Effector memory CD8-positive, alpha-beta T cell (primary cell): ENCODE data around the gene CLEC1A.

Source experiments
- ATAC-seq: fragments of 150-1000 bp; cut with Tn5 transposase; replicated peaks from 2 replicates; pipeline ENCODE4 v1.10.0; 2021; ENCODE audit warnings: mild to moderate bottlenecking, moderate library complexity
- DNase-seq, 3 experiments: peaks; one replicate each; pipeline ENCODE4 v3.0.0; 2021
- H3K27ac Mint-ChIP-seq, 2 donors: one replicate each; pipeline ENCODE4 v1.8.0; 2022; ENCODE audit warnings: mild to moderate bottlenecking in 2 of 2, mixed read lengths in 2 of 2, moderate library complexity in 2 of 2
- H3K27me3 Mint-ChIP-seq, 2 donors: one replicate each; pipeline ENCODE4 v1.8.0; 2022; ENCODE audit warnings: mixed read lengths in 2 of 2
- H3K36me3 Mint-ChIP-seq: one replicate; pipeline ENCODE4 v1.8.0; 2022; ENCODE audit warnings: mild to moderate bottlenecking, moderate library complexity, mixed read lengths; ENCODE audit not compliant: insufficient read depth
- H3K4me1 Mint-ChIP-seq, 2 donors: one replicate each; pipeline ENCODE4 v1.8.0; 2022; ENCODE audit warnings: low read depth in 2 of 2, mixed read lengths in 2 of 2
- H3K4me3 Mint-ChIP-seq, 2 donors: one replicate each; pipeline ENCODE4 v1.8.0; 2022; ENCODE audit warnings: mild to moderate bottlenecking in 2 of 2, mixed read lengths in 2 of 2, moderate library complexity in 2 of 2
- H3K9me3 Mint-ChIP-seq, 2 donors: one replicate each; pipeline ENCODE4 v1.8.0; 2022; ENCODE audit warnings: mixed read lengths in 2 of 2

Gene CLEC1A

DNA sequence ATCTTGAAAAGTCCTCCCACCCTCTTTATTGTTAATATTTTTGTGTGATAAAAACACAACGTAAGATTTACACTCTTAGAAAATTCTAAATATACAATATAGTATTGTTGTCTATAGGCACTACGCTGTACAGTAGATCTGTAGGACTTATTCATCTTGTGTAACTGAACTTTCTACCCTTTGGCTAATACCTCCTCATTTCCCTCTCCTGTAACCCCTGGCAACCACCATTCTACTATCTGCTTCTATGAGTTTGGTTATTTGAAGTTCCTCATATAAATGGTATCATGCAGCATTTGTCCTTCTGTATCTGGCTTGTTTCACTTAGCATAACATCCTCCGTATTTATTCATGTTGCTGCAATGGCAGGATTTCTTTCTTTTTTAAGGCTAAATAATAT, 73.5 kb downstream of the CLEC1A start:
- Mint-ChIP-seq H3K27ac (no peak overlapping the region), H3K36me3 (peaks cover 3% of the 10 kb centered on the region), H3K4me1 (no peaks in the 10 kb centered on the region), H3K4me3 (no peak overlapping the region), H3K27me3 (peaks cover 0 to 14% of the 10 kb centered on the region in 2 donors), H3K9me3 (no peaks in the 10 kb centered on the region)
- no peak for ATAC-seq
- no peak for DNase-seq

DNA sequence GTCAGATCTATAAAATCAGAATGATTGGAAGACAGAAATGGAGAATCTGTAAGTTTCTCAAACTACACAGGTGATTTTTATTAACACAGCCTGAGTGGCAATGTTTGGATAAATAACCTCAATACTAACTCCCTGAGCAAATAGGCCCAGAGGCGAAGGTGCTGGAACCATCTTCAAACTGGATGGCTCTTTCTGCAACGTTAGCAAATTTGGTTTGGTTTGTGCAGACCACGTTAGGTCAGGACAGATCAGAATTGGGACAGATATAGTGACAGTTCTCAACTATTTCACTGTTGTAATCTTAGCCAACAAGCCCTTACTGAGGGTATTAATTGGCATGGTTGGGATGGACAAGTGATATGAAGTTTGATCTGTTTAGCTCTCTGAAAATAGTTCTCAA, 77.4 kb downstream of the CLEC1A start:
- H3K27me3 Mint-ChIP-seq, result peaks cover 8 to 24% of the 10 kb centered on the region in 2 donors
- DNase-seq, result no peak
- no peak for ATAC-seq
- no peak overlapping the region for H3K27ac Mint-ChIP-seq
- H3K36me3 Mint-ChIP-seq, result no peaks in the 10 kb centered on the region
- H3K9me3 Mint-ChIP-seq, result no peaks in the 10 kb centered on the region
- no peak overlapping the region for H3K4me3 Mint-ChIP-seq
- no peaks in the 10 kb centered on the region for H3K4me1 Mint-ChIP-seq
